Mesodermal cell (in vitro differentiated cells): ENCODE measurements around the gene TREH.
A peak's percentile ranks its signal among the peaks of the same experiment; 100 is the strongest.

ENCODE experiments used
- H3K27ac ChIP-seq: 2 replicates; pipeline ENCODE4 v1.7.0; 2013; ENCODE audit warnings: mild to moderate bottlenecking, low read depth, low read length, moderate library complexity; ENCODE audit not compliant: severe bottlenecking
- H3K36me3 ChIP-seq: 2 replicates; pipeline ENCODE4 v1.7.1; 2013; ENCODE audit warnings: mild to moderate bottlenecking, low read length, moderate library complexity; ENCODE audit not compliant: control insufficient read depth, insufficient read depth
- H3K4me1 ChIP-seq: one replicate; pipeline ENCODE4 v1.7.1; 2013; ENCODE audit warnings: mild to moderate bottlenecking, low read length; ENCODE audit not compliant: insufficient read depth, control insufficient read depth, poor library complexity, severe bottlenecking
- H3K4me3 ChIP-seq: 2 replicates; pipeline ENCODE4 v1.7.0; 2013; ENCODE audit warnings: low read length, control low read depth, mild to moderate bottlenecking; ENCODE audit not compliant: insufficient read depth, poor library complexity, severe bottlenecking; ENCODE audit errors: extremely low read depth
- H3K9me3 ChIP-seq: 2 replicates; pipeline ENCODE4 v1.7.1; 2013; ENCODE audit warnings: mild to moderate bottlenecking, low read length, moderate library complexity; ENCODE audit not compliant: control insufficient read depth
- WGBS, 2 experiments: methylation state at CpG; one replicate each; pipeline ENCODE4 v1.1.5; 2013; ENCODE audit warnings: missing lambda C conversion rate in 2 of 2; ENCODE audit not compliant: insufficient coverage in 2 of 2; 5-methylcytosine and 5-hydroxymethylcytosine counted together

TREH gene

GRCh38 chr11:118609380-118610224 lies 69.8 kb downstream of the TREH start:
- no peaks in the 10 kb centered on the region for H3K9me3 ChIP-seq
- H3K27ac ChIP-seq, result no peak overlapping the region
- WGBS, 2 experiments, result 11 to 15% methylated on average over 36 to 48 of the region's 57 CpGs
- H3K36me3 ChIP-seq, result peaks cover 13% of the 10 kb centered on the region
- H3K4me3 ChIP-seq, result peak overlapping the region; percentile 67
- peaks cover 65% of the 10 kb centered on the region for H3K4me1 ChIP-seq

GRCh38 chr11:118608360-118609227 lies 70.9 kb downstream of the TREH start:
- H3K4me1 ChIP-seq, result peaks cover 62% of the 10 kb centered on the region
- 11 to 15% methylated on average over 56 to 61 of the region's 69 CpGs for WGBS, 2 experiments
- no peaks in the 10 kb centered on the region for H3K9me3 ChIP-seq
- peaks cover 3% of the 10 kb centered on the region for H3K36me3 ChIP-seq
- peak overlapping the region; percentile 5 for H3K27ac ChIP-seq
- H3K4me3 ChIP-seq, result peak overlapping the region; percentile 67

- Histone ChIP-seq H3K4me1 (peaks cover 53% of the 10 kb centered on the region), H3K9me3 (no peaks in the 10 kb centered on the region), H3K36me3 (peaks cover 6% of the 10 kb centered on the region), H3K27ac (peak within 1 kb of the TSS; percentile 5), H3K4me3 (peak within 1 kb of the TSS; percentile 67)
- WGBS, 2 experiments, result 1 to 2% methylated on average over 30 to 37 of the region's 72 CpGs
Measured at GRCh38 chr11:118607401-118608359, 71.8 kb downstream of the TREH start, which contains the start of gene PHLDB1. PHLDB1 (plus strand) TSS chr11:118607615; CDS start chr11:118613837, 6,222 bp downstream.
